HepG2 (cell line): ENCODE data around the gene ATPAF1. TPM values are rescaled to one million over a fixed set of nuclear protein-coding genes. Genes with fewer than 3 reads are reported as not detected.

Experiments
- ATAC-seq: fragments of 200-7000 bp; cut with Tn5 transposase; 3 replicates; pipeline ENCODE4 v1.9.1; 2020; ENCODE audit warnings: mild to moderate bottlenecking, moderate library complexity
- BruUV-seq: library from RNA; stranded (reverse); fragments of 400-500 nt; replicated peaks from 2 replicates; lab custom pipeline; 2021; lab: Mats Ljungman, UMichigan
- CTCF ChIA-PET: fragments of 300-600 bp; formaldehyde crosslinking; extraction: SDS; loops from one replicate; lab custom pipeline; 2021; ENCODE audit warnings: low total read pairs, inconsistent platforms, low intra/inter-chr PET ratio; lab: Yijun Ruan, JAX
- POLR2A ChIA-PET: fragments of 350-600 bp; sonication (Branson Sonifier 250); formaldehyde crosslinking; loops from one replicate; lab custom pipeline; 2020; ENCODE audit warnings: antibody characterized with exemption, inconsistent platforms; lab: Yijun Ruan, JAX
- DNase-seq: peaks from one replicate; pipeline ENCODE4 v3.0.0-alpha.2; 2015; ENCODE audit warnings: low spot score
- FAIRE-seq: peaks from 3 replicates; lab custom pipeline; 2011; peaks lifted over from hg19 to GRCh38; lab: Jason Lieb, UNC
- H2AFZ ChIP-seq: one replicate; pipeline ENCODE4 v1.6.1; 2011; ENCODE audit warnings: low read length, inconsistent platforms
- H3K27ac ChIP-seq: fragments of 300-600 bp; 3 replicates; pipeline ENCODE4 v1.8.0; 2011; ENCODE audit warnings: mixed run types, mild to moderate bottlenecking, mixed read lengths, low read length, inconsistent platforms; ENCODE audit not compliant: insufficient read depth; ENCODE audit errors: extremely low read length
- H3K27me3 ChIP-seq, 2 experiments: fragments of 200-600 bp in 1 of 2; 2 replicates in 1 of 2; 3 replicates in 1 of 2; pipeline versions ENCODE4 v1.6.0 to v1.8.0; 2011; ENCODE audit warnings: low read length in 2 of 2, mild to moderate bottlenecking in 2 of 2, moderate library complexity in 2 of 2, inconsistent platforms in 1 of 2; ENCODE audit not compliant: insufficient read depth in 2 of 2, control insufficient read depth in 1 of 2
- H3K36me3 ChIP-seq, 2 experiments: fragments of 200-600 bp in 1 of 2; replicated peaks in 1 of 2; 2 replicates in 1 of 2; 3 replicates in 1 of 2; pipeline versions ENCODE4 v1.5.1 to v1.8.0; 2011; ENCODE audit warnings: low read length in 2 of 2, inconsistent platforms in 1 of 2; ENCODE audit not compliant: insufficient read depth in 2 of 2, control insufficient read depth in 1 of 2
- H3K4me1 ChIP-seq: 2 replicates; pipeline ENCODE4 v1.5.1; 2012; ENCODE audit warnings: low read length, inconsistent platforms; ENCODE audit not compliant: insufficient read depth
- H3K4me2 ChIP-seq: 2 replicates; pipeline ENCODE4 v1.6.0; 2011; ENCODE audit warnings: low read depth, low read length, inconsistent platforms
- H3K4me3 ChIP-seq, 3 experiments: fragments of 200-600 bp in 1 of 3; sonication (generic), shearing (Covaris generic) in 1 of 3; replicated peaks in 1 of 3; 2 replicates each; pipeline ENCODE4 v1.5.1; 2011 to 2016; ENCODE audit warnings: low read length in 3 of 3, inconsistent platforms in 2 of 3, low read depth in 2 of 3, mild to moderate bottlenecking in 2 of 3, control low read depth in 1 of 3, mixed read lengths in 1 of 3; ENCODE audit not compliant: insufficient read depth in 1 of 3
- H3K79me2 ChIP-seq: one replicate; pipeline ENCODE4 v1.6.1; 2011; ENCODE audit warnings: low read length, inconsistent platforms; ENCODE audit not compliant: insufficient read depth
- H3K9ac ChIP-seq: 2 replicates; pipeline ENCODE4 v1.6.0; 2011; ENCODE audit warnings: mild to moderate bottlenecking, low read depth, low read length, inconsistent platforms; ENCODE audit not compliant: insufficient read depth
- H3K9me3 ChIP-seq: 2 replicates; pipeline ENCODE4 v1.5.1; 2012; ENCODE audit warnings: mild to moderate bottlenecking, low read length
- H4K20me1 ChIP-seq: 2 replicates; pipeline ENCODE4 v1.6.0; 2011; ENCODE audit warnings: inconsistent platforms, mild to moderate bottlenecking, low read length, moderate library complexity; ENCODE audit not compliant: insufficient read depth
- ATF3 ChIP-seq: sonication (generic); formaldehyde crosslinking; IDR thresholded peaks from 2 replicates; pipeline ENCODE4 v1.4.0; 2020; ENCODE audit warnings: missing genetic modification reagents
- DZIP1 ChIP-seq: sonication (generic); formaldehyde crosslinking; IDR thresholded peaks from 2 replicates; pipeline ENCODE4 v1.5.0; 2020; ENCODE audit warnings: mild to moderate bottlenecking, missing genetic modification reagents
- GZF1 ChIP-seq: sonication (generic); formaldehyde crosslinking; IDR thresholded peaks from 2 replicates; pipeline ENCODE4 v1.5.1; 2020; ENCODE audit warnings: mild to moderate bottlenecking, missing genetic modification reagents
- HES4 ChIP-seq: sonication (generic); formaldehyde crosslinking; IDR thresholded peaks from 2 replicates; pipeline ENCODE4 v1.9.0; 2021; ENCODE audit warnings: mild to moderate bottlenecking, missing genetic modification reagents, borderline replicate concordance
- HOXA9 ChIP-seq: sonication (generic); formaldehyde crosslinking; IDR thresholded peaks from 2 replicates; pipeline ENCODE4 v1.8.1; 2022; ENCODE audit warnings: missing genetic modification reagents, mild to moderate bottlenecking, moderate library complexity, borderline replicate concordance
- RCOR2 ChIP-seq: IDR thresholded peaks from 2 replicates; pipeline ENCODE4 v1.6.1; 2016; ENCODE audit warnings: missing biosample characterization, missing genetic modification reagents
- SMAD3 ChIP-seq: sonication (generic); formaldehyde crosslinking; IDR thresholded peaks from 2 replicates; pipeline ENCODE4 v1.4.0; 2020; ENCODE audit warnings: missing genetic modification reagents
- SYNCRIP ChIP-seq: fragments of 200-400 bp; formaldehyde crosslinking; IDR thresholded peaks from 2 replicates; pipeline ENCODE4 v1.6.1; 2018; ENCODE audit warnings: mild to moderate bottlenecking, low read depth, low read length; ENCODE audit not compliant: insufficient read depth
- YY1 ChIP-seq: IDR thresholded peaks from 2 replicates; pipeline ENCODE4 v1.6.1; 2011; ENCODE audit warnings: low read length, low read depth, moderate library complexity, mild to moderate bottlenecking; ENCODE audit not compliant: insufficient read depth, insufficient replicate concordance
- ZFP91 ChIP-seq: sonication (generic); formaldehyde crosslinking; IDR thresholded peaks from 2 replicates; pipeline ENCODE4 v1.9.0; 2022; ENCODE audit warnings: missing genetic modification reagents, mild to moderate bottlenecking, borderline replicate concordance
- ZNF136 ChIP-seq: sonication (generic); formaldehyde crosslinking; IDR thresholded peaks from 2 replicates; pipeline ENCODE4 v1.8.1; 2022; ENCODE audit warnings: low read depth, mild to moderate bottlenecking, moderate library complexity, missing genetic modification reagents
- ZNF180 ChIP-seq: sonication (generic); formaldehyde crosslinking; IDR thresholded peaks from 2 replicates; pipeline ENCODE4 v1.4.0; 2020; ENCODE audit warnings: low read depth, missing genetic modification reagents, borderline replicate concordance
- ZNF572 ChIP-seq: sonication (generic); formaldehyde crosslinking; IDR thresholded peaks from 2 replicates; pipeline ENCODE4 v1.5.1; 2020; ENCODE audit warnings: mild to moderate bottlenecking, missing genetic modification reagents
- ZNF768 ChIP-seq: sonication (generic); formaldehyde crosslinking; IDR thresholded peaks from 2 replicates; pipeline ENCODE4 v1.4.0; 2020; ENCODE audit warnings: missing genetic modification reagents
- ZNF784 ChIP-seq: sonication (generic); formaldehyde crosslinking; IDR thresholded peaks from 2 replicates; pipeline ENCODE4 v1.5.1; 2020; ENCODE audit warnings: missing genetic modification reagents, mild to moderate bottlenecking, borderline replicate concordance
- WGBS: methylation state at CpG from one replicate; pipeline ENCODE4 v1.1.6; 2017; ENCODE audit warnings: low lambda C conversion rate; 5-methylcytosine and 5-hydroxymethylcytosine counted together
- in situ Hi-C: cut with HindIII; loops from 2 replicates; pipeline ENCODE4 v1.10.0; 2017; ENCODE audit warnings: low pct_unique_long_range_greater_than_20kb; ENCODE audit not compliant: extremely low pct_ligation_motif_present
- intact Hi-C: fragments of 100-400 bp; cut with micrococcal nuclease; formaldehyde crosslinking; loops from one replicate; pipeline ENCODE4 v1.10.0; 2022; ENCODE audit not compliant: unreplicated experiment
- polyA plus RNA-seq, 8 experiments: library from polyadenylated mRNA; depleted of rRNA in 3 of 8; stranded (reverse) in 7 of 8; unstranded in 1 of 8; fragments of >200 nt; fragmentation: Illumina TruSeq in 4 of 8; extraction: Trizol in 4 of 8; gene quantifications; 2 replicates each; pipeline versions ENCODE4 v1.2.1 to v1.2.3, GENCODE V29; 2011 to 2016; ENCODE audit warnings: low read depth in 4 of 8, missing spikeins in 1 of 8, mixed read lengths in 1 of 8; ENCODE audit not compliant: insufficient read depth in 1 of 8
- total RNA-seq, 5 experiments: library from RNA; depleted of rRNA; stranded (reverse); fragments of >200 nt; fragmentation: Illumina TruSeq; extraction: Trizol; gene quantifications; 2 replicates each; pipeline ENCODE4 v1.2.3, GENCODE V29; 2016; ENCODE audit warnings: low read depth in 1 of 5

Gene ATPAF1
- total and polyA plus RNA-seq, 2 of the 13 experiments (the other 11 are each of a cell fraction or from before 2014, with no cell fraction given) = 66.6 to 76.7 TPM

DNA sequence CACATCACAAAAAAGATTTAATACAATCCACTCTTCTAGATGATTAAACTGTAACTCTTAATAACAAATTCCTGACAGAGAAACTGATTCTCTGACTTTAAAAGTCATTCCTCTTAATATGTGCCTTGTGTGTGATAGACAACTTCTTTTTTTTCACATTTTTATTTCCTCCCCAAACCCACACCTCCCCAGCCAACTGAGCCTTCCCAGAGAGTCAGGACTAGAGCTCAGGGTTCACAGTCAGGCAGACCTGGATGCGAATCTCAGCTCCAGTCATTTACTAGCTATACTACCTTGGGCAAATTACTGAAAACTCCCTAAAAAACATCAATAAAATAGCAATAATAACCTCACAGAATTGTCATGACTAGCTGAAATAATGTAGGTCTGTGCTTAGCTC, 14.2 kb downstream of the ATPAF1 start:
- ChIA-PET CTCF (no interaction called here), POLR2A (no interaction called here)
- H3K9ac ChIP-seq = no peak overlapping the region
- intact Hi-C loops = no loop called here
- no peaks in the 10 kb centered on the region for H3K4me1 ChIP-seq
- H3K4me2 ChIP-seq = no peak overlapping the region
- H4K20me1 ChIP-seq = no peaks in the 10 kb centered on the region
- H3K9me3 ChIP-seq = no peaks in the 10 kb centered on the region; the same call in 1 of the 2 replicates
- FAIRE-seq (no peak), DNase-seq (no peak), ATAC-seq (no peak)
- in situ Hi-C loops = no loop called here
- H3K27me3 ChIP-seq = no peaks in the 10 kb centered on the region
- WGBS = 100% methylated on average over 1 of the region's 1 CpG
- H2AFZ ChIP-seq = no peak overlapping the region
- H3K27ac ChIP-seq = no peak overlapping the region
- no TSS peak for BruUV-seq
- H3K79me2 ChIP-seq = no peaks in the 10 kb centered on the region
- H3K36me3 ChIP-seq = peaks cover 6 to 43% of the 10 kb centered on the region in 2 experiments
- H3K4me3 ChIP-seq = no peak overlapping the region
- TF ChIP-seq YY1 (no peak), ZNF136 (CRISPR knock-in tag) (no peak), ZNF572 (CRISPR knock-in tag) (no peak), ZNF768 (CRISPR knock-in tag) (no peak), ATF3 (CRISPR knock-in tag) (no peak), SMAD3 (CRISPR knock-in tag) (no peak), GZF1 (CRISPR knock-in tag) (no peak), HES4 (no peak), HOXA9 (CRISPR knock-in tag) (no peak), DZIP1 (CRISPR knock-in tag) (no peak), SYNCRIP (no peak), ZNF784 (no peak), ZNF180 (CRISPR knock-in tag) (no peak), ZFP91 (CRISPR knock-in tag) (no peak), RCOR2 (CRISPR knock-in tag) (no peak)
